NB4 (cell line): ENCODE measurements around the gene KRT222.

ENCODE experiments used
- DNase-seq: peaks from one replicate; pipeline ENCODE4 v3.0.0; 2010; ENCODE audit warnings: low read depth
- H3K4me3 ChIP-seq: one replicate; pipeline ENCODE4 v1.5.1; 2011; ENCODE audit warnings: mild to moderate bottlenecking, low read depth, low read length, moderate library complexity
- CTCF ChIP-seq: IDR thresholded peaks from one replicate; pipeline ENCODE4 v1.5.1; 2012; ENCODE audit warnings: low read depth, low read length
- MAX ChIP-seq: IDR thresholded peaks from 2 replicates; pipeline ENCODE4 v1.6.1; 2011; ENCODE audit warnings: low read depth, low read length
- MYC ChIP-seq: IDR thresholded peaks from 2 replicates; pipeline ENCODE4 v1.6.1; 2011; ENCODE audit warnings: low read depth, low read length
- POLR2A ChIP-seq: IDR thresholded peaks from 2 replicates; pipeline ENCODE4 v1.6.1; 2011; ENCODE audit warnings: mild to moderate bottlenecking; ENCODE audit not compliant: insufficient read length; ENCODE audit errors: extremely low read depth

Gene KRT222

GRCh38 chr17:40618754-40619625, 46.0 kb downstream of the KRT222 start:
- no peak for DNase-seq
- no peak overlapping the region for H3K4me3 ChIP-seq
- no peak for TF ChIP-seq CTCF
- TF ChIP-seq MAX, result no peak
- no peak for TF ChIP-seq MYC
- no peak for TF ChIP-seq POLR2A

- DNase-seq, result peak; percentile 65
- H3K4me3 ChIP-seq, result no peak overlapping the region
- TF ChIP-seq CTCF (no peak), POLR2A (no peak), MAX (no peak), MYC (no peak)
Measured at GRCh38 chr17:40617678-40618240, 47.2 kb downstream of the KRT222 start.

GRCh38 chr17:40616592-40616991, 48.4 kb downstream of the KRT222 start:
- TF ChIP-seq POLR2A (no peak), CTCF (no peak), MYC (no peak), MAX (no peak)
- DNase-seq, result no peak
- no peak overlapping the region for H3K4me3 ChIP-seq

- H3K4me3 ChIP-seq, result no peak overlapping the region
- no peak for DNase-seq
- TF ChIP-seq CTCF (no peak), MAX (no peak), POLR2A (no peak), MYC (no peak)
Measured at GRCh38 chr17:40615841-40616476, 49.0 kb downstream of the KRT222 start.

GRCh38 chr17:40615068-40615840, 49.7 kb downstream of the KRT222 start:
- TF ChIP-seq CTCF (peak; percentile 11), POLR2A (no peak)
- DNase-seq, result peak; percentile 39
- no peak overlapping the region for H3K4me3 ChIP-seq
